GM21576 (cell line): ENCODE data around the gene PROM1.

Experiments
- ATAC-seq: cut with Tn5 transposase; IDR thresholded peaks from one replicate; pipeline ENCODE4 v1.9.1; 2021; ENCODE audit warnings: mild to moderate bottlenecking, moderate library complexity; ENCODE audit not compliant: unreplicated experiment

The PROM1 gene

GRCh38 chr4:16110199-16110598 lies 26.4 kb upstream of the PROM1 start:
- no peak for ATAC-seq

- ATAC-seq: no peak
Observed at GRCh38 chr4:16109256-16109655, 25.4 kb upstream of the PROM1 start.

GRCh38 chr4:16106956-16107355 lies 23.1 kb upstream of the PROM1 start:
- no peak for ATAC-seq

GRCh38 chr4:16104520-16104919 lies 20.7 kb upstream of the PROM1 start:
- no peak for ATAC-seq

GRCh38 chr4:16102356-16102755 lies 18.5 kb upstream of the PROM1 start:
- ATAC-seq: no peak

DNA sequence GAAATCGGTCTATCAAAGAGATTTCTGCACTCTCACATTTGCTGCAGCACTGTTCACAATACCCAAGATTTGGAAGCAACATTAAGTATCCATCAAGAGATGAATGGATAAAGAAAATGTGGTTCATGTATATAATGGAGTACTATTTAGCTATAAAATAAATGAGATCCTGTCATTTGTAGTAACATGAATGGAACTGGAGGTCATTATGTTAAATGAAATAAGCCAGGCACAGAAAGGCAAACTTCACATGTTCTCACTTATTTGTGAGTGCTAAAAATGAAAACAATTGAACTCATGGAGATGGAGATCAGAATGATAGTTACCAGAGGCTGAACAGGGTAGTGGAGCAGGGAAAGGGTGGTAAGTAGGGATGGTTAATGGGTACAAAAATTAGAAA lies 17.0 kb upstream of the PROM1 start:
- ATAC-seq: no peak

DNA sequence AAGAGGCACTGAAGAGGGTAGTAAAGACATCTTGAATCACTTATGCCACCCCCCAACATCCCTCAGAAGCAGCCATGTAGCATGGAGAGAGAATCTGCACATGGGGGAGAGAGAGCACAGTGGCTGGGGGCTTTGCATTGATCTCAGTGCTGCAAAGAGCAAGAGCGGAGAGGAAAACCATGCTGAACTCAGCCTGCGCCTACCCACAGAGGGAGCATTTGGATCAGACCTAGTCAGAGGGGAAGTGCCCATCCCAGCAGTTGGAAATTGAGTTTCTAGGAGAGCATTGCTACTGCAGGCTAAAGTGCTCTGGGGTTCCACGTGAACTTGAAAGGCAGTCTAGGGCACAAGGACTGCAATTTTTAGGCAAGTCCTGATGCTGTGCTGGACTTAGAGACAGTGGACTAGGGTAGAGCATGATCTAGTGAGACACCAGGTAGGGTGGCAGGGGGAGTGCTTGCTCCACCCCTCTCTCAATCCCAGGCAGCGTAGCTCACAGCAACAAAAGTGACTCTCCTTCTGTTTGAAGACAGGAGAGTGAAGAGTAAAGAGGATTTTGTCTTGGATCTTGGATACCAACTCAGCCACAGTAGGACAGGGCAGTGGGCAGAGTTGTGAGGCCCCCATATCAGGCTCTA lies 9.0 kb upstream of the PROM1 start:
- no peak for ATAC-seq

DNA sequence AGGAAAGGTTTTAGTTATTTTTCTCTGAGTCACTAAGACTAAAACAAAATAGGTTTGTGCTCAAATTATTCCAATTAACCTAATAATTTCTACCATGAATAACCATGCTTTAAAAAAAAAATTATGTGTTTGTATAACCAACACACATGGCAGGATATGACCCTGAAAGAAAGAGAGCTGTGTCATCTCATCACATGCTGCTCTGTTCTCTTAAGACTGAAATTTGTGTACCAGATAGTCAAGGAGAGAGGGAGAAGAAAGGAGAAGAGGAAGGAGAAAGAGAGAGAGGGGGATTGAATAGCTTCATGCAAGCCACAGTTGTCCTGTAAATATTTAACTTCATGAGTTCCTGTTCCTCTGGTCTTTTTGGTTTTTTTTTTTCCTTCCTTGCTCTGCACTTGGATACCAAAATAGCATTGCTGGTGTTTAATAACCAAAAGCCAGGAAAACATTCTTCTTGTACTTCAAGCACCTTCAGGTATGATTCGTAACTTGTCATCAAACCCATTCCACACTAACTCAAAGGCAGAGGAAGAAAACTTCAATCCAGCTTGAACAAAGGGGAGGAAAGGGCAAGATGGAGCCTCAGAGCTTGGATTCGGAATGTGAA lies 6.4 kb upstream of the PROM1 start:
- no peak for ATAC-seq

DNA sequence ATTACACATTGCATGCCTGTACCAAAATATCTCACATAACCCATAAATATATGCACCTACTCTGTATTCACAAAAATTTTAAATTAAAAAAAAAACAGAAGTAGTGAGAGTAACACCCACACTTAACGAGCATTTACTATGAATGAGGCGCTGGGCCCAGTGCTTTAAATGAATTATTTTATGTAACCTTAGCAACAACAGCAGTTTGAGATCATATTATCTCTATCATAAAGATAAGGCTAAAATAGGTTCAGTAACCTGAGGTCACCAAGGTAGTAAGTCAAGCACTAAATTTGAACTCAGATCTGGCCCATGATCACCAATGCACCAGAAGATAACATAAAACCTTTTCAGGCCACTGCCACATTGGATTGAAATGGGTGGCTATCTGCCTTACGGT lies 5.3 kb upstream of the PROM1 start:
- no peak for ATAC-seq

- no peak for ATAC-seq
Observed at GRCh38 chr4:16088601-16089000, 4.8 kb upstream of the PROM1 start.

DNA sequence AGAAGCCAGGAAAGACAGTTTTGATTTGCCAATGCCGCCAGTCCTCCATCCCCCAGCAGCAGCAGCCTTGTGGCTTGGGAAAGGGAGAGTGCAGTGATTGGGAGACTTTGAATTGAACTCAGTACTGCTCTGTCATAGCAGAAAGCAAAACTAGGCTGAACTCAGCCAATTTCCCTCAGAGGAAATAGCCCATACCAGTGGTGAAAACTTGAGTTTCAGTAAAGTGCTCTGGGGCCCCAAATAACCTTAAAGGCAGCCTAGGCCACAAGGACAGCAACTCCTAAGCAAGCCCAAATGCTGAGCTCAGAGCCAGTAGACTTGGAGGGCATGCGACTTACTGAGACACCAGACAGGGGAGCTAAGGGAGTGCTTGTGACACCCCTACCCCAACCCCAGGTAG lies 2.0 kb upstream of the PROM1 start:
- peak; percentile 68 for ATAC-seq

GRCh38 chr4:16082426-16083240 lies 1.2 kb downstream of the PROM1 start:
- ATAC-seq: no peak

DNA sequence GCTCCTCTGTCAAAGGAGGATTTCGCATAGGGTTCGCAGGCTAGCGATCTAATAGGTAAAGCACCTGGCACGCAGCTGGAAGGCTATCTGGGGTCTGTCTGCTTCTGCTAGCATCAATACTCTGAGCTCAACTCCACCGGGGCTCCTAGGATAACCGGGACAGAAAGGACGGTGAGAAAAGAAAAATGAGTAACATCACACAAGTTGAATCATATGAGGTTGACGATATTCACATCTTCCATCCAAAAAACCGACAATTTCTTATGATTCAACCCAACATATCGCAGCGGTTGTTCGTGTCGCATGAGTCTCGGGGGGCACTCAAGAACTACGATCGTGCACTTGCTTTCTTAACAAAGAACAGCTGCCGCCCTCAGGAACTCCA lies 1.8 kb downstream of the PROM1 start:
- ATAC-seq: no peak

DNA sequence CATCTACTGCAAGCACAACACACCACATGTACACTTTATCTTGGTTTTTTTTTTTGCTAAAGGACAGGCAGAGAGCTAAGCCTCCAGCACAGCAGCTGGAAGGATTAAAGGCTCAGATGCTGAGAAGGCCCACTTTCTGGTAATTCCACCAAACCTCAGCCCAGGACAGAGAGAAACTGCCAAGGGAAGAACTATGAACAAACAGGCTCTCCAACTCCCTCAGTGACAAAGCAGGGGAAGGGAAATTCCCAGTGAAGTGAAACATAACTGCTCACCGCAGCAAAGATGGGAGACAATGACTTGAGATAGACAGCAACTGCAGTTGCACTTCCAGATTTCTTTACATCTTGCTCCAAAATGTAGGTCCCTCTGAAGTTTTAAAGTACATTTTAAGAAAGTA lies 4.8 kb downstream of the PROM1 start:
- ATAC-seq: peak; percentile 74

DNA sequence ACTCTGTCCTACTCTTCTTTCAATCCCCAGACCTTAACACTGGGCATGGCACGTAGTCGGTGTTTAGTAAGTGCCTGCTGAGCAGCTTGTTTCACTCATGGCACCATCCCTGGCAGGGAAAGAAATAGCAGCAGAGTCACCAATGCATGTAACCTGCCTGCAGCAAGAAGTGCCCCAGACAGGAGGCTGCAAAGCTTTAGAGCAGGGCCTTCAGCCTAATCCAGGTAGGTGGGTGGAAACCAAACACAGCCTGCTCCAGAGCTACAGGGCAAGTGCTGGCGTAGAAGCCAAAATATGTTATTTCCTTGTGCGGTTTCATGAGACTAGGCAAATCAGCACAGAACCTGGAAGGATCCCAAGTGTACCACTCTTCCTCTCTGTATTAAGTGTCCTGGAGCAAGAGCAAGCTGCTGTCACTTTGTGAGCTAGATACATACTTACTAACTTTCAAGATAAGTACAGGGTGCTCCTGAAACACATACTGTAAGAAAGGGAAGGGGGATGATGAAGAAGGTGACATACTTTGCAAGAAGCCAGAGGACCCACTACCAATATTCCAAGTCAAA lies 5.5 kb downstream of the PROM1 start:
- no peak for ATAC-seq

DNA sequence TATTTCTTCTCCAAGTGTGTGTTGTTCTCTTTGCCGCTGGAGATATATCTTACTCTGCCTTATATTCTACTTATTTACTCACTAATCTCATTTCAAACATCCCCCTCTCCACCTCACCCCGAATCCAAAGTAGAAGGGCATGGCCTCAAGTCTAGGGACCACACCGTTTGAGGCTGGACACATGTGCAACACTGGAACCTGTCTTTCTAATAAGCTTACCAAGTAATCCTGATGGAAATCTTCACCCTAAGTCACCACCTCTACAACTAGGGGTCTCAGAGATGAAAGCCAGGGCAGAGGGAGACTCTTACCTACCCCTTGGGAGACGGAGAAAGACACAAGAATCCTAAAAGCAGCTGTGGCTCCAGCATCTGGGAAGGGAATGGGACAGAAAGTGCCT lies 6.0 kb downstream of the PROM1 start:
- no peak for ATAC-seq

DNA sequence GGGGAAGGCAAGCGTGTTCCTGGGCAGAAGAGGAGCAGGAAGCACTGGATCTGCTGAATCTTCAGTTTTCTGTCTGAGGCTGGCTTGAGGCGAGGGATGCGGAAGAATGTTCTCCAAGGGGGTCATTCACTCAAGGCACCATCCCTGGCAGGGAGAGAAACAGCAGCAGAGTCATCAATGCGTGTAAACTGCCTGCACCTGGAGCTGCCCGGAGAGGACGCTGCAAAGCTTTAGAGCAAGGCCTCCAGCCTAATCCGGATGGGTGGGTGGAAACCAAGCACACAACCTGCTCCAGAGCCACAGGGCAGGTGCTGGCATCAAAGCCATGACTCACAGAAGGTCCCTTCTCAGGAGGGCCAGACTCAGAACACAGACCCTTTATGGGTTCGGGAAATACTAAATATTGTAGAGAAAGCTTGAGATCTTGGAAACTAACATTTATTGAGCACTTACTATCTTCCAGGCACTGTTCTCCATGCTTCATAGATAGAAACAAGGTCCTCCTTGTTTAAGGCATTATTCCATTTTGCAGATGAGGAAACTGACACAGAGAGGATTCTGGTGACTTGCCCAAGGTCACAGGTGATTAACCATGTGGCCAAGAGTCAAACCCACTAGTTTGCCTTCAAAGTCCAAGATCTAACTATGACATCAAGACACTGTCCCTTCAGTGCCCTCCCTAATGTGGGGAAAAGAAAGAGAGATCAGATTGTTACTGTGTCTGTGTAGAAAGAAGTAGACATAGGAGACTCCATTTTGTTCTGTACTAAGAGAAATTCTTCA lies 7.7 kb downstream of the PROM1 start:
- no peak for ATAC-seq

DNA sequence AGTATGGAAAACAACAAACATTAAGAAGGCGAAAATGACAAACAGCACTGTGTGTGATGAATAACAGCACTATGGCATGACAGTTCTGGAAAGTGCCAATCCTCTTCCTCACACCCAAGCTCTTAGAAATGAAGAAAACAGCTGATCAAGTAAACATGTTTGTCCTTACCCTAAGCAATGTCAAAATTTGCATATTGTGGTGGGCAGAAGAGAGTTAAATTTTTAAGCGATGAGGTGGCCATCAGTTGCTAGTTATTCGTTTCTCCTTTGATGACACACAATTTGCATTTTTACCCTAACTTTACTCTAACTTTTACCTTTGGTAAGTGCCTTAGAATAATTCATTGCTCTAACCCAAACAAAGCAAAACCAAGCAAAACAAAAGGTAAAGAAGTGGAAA lies 8.8 kb downstream of the PROM1 start:
- ATAC-seq: no peak

GRCh38 chr4:16072168-16072567 lies 11.7 kb downstream of the PROM1 start:
- no peak for ATAC-seq

GRCh38 chr4:16070203-16070602 lies 13.6 kb downstream of the PROM1 start:
- ATAC-seq: no peak

DNA sequence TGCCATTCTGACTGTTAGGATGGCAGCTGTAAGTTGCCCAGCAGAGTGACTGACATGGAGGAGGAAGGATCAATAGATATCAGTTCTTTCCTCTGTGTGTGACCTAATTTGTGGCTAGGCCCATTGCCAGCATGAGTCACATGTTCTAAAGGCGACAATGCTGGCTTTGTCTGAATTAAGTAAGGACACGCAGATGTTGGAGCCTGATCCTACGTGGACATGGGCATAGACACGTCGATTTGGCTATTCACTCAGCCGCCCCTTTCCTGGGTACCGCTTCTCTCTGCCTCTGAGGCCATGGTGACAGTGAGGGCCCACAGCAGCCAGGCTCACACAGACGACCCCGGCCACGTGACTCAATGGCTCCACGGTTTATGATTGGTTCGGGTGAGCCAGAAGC lies 16.3 kb downstream of the PROM1 start:
- ATAC-seq: no peak
